ENCODE measurements around the gene SLC12A7.

DNA sequence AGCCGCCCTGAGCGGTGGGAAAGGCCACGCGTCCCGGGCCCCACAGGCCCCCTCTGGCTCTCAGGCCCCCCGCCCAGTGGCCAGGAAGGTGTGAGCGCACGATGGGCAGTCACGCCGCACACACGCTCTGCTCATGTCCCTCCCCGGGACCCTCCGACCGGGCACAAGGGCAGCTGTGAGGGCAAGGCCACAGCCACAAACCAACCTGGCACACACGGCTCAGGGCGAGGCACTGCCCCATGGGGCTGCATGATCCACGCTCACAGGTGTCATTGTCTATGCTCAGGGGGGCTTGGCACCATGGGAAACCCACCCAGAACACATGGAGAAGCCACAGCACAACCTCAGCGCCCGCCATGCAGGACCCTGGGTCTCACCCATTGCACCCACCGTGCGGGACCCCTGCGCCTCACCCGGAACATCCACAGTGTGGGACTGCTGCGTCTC, 51.3 kb downstream of the SLC12A7 start:
- TF ChIP-seq, protein P1, sequence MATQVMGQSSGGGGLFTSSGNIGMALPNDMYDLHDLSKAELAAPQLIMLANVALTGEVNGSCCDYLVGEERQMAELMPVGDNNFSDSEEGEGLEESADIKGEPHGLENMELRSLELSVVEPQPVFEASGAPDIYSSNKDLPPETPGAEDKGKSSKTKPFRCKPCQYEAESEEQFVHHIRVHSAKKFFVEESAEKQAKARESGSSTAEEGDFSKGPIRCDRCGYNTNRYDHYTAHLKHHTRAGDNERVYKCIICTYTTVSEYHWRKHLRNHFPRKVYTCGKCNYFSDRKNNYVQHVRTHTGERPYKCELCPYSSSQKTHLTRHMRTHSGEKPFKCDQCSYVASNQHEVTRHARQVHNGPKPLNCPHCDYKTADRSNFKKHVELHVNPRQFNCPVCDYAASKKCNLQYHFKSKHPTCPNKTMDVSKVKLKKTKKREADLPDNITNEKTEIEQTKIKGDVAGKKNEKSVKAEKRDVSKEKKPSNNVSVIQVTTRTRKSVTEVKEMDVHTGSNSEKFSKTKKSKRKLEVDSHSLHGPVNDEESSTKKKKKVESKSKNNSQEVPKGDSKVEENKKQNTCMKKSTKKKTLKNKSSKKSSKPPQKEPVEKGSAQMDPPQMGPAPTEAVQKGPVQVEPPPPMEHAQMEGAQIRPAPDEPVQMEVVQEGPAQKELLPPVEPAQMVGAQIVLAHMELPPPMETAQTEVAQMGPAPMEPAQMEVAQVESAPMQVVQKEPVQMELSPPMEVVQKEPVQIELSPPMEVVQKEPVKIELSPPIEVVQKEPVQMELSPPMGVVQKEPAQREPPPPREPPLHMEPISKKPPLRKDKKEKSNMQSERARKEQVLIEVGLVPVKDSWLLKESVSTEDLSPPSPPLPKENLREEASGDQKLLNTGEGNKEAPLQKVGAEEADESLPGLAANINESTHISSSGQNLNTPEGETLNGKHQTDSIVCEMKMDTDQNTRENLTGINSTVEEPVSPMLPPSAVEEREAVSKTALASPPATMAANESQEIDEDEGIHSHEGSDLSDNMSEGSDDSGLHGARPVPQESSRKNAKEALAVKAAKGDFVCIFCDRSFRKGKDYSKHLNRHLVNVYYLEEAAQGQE (IDR thresholded peaks at IDR 0.05; ENCODE audit: borderline replicate concordance in 1 of 2, low read depth in 1 of 2, low read length in 2 of 2) = no peak
- TF ChIP-seq, protein P2, sequence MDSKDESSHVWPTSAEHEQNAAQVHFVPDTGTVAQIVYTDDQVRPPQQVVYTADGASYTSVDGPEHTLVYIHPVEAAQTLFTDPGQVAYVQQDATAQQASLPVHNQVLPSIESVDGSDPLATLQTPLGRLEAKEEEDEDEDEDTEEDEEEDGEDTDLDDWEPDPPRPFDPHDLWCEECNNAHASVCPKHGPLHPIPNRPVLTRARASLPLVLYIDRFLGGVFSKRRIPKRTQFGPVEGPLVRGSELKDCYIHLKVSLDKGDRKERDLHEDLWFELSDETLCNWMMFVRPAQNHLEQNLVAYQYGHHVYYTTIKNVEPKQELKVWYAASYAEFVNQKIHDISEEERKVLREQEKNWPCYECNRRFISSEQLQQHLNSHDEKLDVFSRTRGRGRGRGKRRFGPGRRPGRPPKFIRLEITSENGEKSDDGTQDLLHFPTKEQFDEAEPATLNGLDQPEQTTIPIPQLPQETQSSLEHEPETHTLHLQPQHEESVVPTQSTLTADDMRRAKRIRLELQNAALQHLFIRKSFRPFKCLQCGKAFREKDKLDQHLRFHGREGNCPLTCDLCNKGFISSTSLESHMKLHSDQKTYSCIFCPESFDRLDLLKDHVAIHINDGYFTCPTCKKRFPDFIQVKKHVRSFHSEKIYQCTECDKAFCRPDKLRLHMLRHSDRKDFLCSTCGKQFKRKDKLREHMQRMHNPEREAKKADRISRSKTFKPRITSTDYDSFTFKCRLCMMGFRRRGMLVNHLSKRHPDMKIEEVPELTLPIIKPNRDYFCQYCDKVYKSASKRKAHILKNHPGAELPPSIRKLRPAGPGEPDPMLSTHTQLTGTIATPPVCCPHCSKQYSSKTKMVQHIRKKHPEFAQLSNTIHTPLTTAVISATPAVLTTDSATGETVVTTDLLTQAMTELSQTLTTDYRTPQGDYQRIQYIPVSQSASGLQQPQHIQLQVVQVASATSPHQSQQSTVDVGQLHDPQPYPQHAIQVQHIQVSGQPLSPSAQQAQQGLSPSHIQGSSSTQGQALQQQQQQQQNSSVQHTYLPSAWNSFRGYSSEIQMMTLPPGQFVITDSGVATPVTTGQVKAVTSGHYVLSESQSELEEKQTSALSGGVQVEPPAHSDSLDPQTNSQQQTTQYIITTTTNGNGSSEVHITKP (CRISPR knock-in tag; IDR thresholded peaks at IDR 0.05; ENCODE audit: low read depth) = no peak
- TF ChIP-seq, protein P3, sequence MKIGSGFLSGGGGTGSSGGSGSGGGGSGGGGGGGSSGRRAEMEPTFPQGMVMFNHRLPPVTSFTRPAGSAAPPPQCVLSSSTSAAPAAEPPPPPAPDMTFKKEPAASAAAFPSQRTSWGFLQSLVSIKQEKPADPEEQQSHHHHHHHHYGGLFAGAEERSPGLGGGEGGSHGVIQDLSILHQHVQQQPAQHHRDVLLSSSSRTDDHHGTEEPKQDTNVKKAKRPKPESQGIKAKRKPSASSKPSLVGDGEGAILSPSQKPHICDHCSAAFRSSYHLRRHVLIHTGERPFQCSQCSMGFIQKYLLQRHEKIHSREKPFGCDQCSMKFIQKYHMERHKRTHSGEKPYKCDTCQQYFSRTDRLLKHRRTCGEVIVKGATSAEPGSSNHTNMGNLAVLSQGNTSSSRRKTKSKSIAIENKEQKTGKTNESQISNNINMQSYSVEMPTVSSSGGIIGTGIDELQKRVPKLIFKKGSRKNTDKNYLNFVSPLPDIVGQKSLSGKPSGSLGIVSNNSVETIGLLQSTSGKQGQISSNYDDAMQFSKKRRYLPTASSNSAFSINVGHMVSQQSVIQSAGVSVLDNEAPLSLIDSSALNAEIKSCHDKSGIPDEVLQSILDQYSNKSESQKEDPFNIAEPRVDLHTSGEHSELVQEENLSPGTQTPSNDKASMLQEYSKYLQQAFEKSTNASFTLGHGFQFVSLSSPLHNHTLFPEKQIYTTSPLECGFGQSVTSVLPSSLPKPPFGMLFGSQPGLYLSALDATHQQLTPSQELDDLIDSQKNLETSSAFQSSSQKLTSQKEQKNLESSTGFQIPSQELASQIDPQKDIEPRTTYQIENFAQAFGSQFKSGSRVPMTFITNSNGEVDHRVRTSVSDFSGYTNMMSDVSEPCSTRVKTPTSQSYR (CRISPR knock-in tag; IDR thresholded peaks at IDR 0.05; ENCODE audit: borderline replicate concordance) = no peak
- TF ChIP-seq ZNF780A (CRISPR knock-in tag; IDR thresholded peaks at IDR 0.05) (no peak), ADNP (CRISPR knock-in tag; IDR thresholded peaks at IDR 0.05) (no peak), SMAD1 (CRISPR knock-in tag; IDR thresholded peaks at IDR 0.05; ENCODE audit: borderline replicate concordance, low read depth) (no peak), FOXA1 (IDR thresholded peaks at IDR 0.05) (no peak), FOXA1 (CRISPR knock-in tag; IDR thresholded peaks at IDR 0.05) (no peak), MEF2D (CRISPR knock-in tag; IDR thresholded peaks at IDR 0.05) (no peak), FOXK2 (IDR thresholded peaks at IDR 0.05) (no peak), ZNF263 (CRISPR knock-in tag; IDR thresholded peaks at IDR 0.05) (no peak)
- TF ChIP-seq, protein P4, sequence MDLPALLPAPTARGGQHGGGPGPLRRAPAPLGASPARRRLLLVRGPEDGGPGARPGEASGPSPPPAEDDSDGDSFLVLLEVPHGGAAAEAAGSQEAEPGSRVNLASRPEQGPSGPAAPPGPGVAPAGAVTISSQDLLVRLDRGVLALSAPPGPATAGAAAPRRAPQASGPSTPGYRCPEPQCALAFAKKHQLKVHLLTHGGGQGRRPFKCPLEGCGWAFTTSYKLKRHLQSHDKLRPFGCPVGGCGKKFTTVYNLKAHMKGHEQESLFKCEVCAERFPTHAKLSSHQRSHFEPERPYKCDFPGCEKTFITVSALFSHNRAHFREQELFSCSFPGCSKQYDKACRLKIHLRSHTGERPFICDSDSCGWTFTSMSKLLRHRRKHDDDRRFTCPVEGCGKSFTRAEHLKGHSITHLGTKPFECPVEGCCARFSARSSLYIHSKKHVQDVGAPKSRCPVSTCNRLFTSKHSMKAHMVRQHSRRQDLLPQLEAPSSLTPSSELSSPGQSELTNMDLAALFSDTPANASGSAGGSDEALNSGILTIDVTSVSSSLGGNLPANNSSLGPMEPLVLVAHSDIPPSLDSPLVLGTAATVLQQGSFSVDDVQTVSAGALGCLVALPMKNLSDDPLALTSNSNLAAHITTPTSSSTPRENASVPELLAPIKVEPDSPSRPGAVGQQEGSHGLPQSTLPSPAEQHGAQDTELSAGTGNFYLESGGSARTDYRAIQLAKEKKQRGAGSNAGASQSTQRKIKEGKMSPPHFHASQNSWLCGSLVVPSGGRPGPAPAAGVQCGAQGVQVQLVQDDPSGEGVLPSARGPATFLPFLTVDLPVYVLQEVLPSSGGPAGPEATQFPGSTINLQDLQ (CRISPR knock-in tag; IDR thresholded peaks at IDR 0.05) = no peak
- TF ChIP-seq, protein P5, sequence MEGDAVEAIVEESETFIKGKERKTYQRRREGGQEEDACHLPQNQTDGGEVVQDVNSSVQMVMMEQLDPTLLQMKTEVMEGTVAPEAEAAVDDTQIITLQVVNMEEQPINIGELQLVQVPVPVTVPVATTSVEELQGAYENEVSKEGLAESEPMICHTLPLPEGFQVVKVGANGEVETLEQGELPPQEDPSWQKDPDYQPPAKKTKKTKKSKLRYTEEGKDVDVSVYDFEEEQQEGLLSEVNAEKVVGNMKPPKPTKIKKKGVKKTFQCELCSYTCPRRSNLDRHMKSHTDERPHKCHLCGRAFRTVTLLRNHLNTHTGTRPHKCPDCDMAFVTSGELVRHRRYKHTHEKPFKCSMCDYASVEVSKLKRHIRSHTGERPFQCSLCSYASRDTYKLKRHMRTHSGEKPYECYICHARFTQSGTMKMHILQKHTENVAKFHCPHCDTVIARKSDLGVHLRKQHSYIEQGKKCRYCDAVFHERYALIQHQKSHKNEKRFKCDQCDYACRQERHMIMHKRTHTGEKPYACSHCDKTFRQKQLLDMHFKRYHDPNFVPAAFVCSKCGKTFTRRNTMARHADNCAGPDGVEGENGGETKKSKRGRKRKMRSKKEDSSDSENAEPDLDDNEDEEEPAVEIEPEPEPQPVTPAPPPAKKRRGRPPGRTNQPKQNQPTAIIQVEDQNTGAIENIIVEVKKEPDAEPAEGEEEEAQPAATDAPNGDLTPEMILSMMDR (CRISPR knock-in tag; IDR thresholded peaks at IDR 0.05) = no peak
- TF ChIP-seq, protein P6, sequence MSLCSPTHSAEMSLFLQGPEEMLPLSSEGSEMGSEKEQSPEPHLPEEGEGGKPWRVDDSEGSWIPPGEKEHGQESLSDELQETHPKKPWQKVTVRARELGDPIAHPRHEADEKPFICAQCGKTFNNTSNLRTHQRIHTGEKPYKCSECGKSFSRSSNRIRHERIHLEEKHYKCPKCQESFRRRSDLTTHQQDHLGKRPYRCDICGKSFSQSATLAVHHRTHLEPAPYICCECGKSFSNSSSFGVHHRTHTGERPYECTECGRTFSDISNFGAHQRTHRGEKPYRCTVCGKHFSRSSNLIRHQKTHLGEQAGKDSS (CRISPR knock-in tag; IDR thresholded peaks at IDR 0.05; ENCODE audit: borderline replicate concordance, low read depth) = no peak
